Ishikawa (cell line): ENCODE data around the gene PTPN21.

ENCODE experiments used
- CEBPB ChIP-seq: IDR thresholded peaks from 2 replicates; pipeline ENCODE4 v1.6.1; 2012
- CREB1 ChIP-seq: IDR thresholded peaks from 2 replicates; pipeline ENCODE4 v1.6.1; 2012; ENCODE audit warnings: low read depth
- EP300 ChIP-seq: IDR thresholded peaks from 2 replicates; pipeline ENCODE4 v1.6.1; 2012; ENCODE audit warnings: borderline replicate concordance
- FOXM1 ChIP-seq: IDR thresholded peaks from 2 replicates; pipeline ENCODE4 v1.6.1; 2012; ENCODE audit warnings: low read depth, borderline replicate concordance
- NFIC ChIP-seq: IDR thresholded peaks from 2 replicates; pipeline ENCODE4 v1.6.1; 2012
- TAF1 ChIP-seq: IDR thresholded peaks from 2 replicates; pipeline ENCODE4 v1.6.1; 2012; ENCODE audit warnings: low read depth, mild to moderate bottlenecking
- USF1 ChIP-seq: IDR thresholded peaks from 2 replicates; pipeline ENCODE4 v1.6.1; 2012
- TF ChIP-seq, protein P1 (sequence below): IDR thresholded peaks from 2 replicates; pipeline ENCODE4 v1.6.1; 2012; ENCODE audit warnings: low read depth, mild to moderate bottlenecking
- TF ChIP-seq, protein P2 (sequence below): IDR thresholded peaks from 2 replicates; pipeline ENCODE4 v1.6.1; 2012

DNA sequence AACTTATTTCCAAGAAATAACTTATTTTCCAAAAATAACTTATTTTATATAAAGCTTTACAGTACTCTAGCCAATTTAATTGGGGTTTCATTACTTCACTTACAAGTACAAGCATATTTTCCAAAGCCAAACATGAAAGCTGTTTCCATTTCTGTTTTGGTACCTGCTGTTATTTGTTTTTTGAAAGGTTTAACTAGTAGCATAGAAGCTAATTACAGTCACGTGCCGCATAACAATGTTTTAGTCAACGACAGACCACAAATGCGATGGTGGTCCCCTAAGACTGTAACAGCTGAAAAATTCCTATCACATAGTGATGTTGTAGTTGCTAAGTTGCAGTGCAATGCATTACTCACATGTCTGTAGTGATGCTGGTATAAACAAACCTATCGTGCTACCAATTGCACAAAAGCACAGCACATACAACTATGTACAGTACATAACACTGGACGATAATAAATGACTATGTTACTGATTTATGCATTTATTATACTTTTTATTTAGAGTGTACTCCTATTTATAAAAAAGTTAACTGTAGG is 21.7 kb downstream of the PTPN21 start:
- TF ChIP-seq TAF1 (no peak), CEBPB (no peak), NFIC (no peak), CREB1 (no peak), EP300 (no peak), FOXM1 (no peak), USF1 (no peak)
- TF ChIP-seq, protein P1, sequence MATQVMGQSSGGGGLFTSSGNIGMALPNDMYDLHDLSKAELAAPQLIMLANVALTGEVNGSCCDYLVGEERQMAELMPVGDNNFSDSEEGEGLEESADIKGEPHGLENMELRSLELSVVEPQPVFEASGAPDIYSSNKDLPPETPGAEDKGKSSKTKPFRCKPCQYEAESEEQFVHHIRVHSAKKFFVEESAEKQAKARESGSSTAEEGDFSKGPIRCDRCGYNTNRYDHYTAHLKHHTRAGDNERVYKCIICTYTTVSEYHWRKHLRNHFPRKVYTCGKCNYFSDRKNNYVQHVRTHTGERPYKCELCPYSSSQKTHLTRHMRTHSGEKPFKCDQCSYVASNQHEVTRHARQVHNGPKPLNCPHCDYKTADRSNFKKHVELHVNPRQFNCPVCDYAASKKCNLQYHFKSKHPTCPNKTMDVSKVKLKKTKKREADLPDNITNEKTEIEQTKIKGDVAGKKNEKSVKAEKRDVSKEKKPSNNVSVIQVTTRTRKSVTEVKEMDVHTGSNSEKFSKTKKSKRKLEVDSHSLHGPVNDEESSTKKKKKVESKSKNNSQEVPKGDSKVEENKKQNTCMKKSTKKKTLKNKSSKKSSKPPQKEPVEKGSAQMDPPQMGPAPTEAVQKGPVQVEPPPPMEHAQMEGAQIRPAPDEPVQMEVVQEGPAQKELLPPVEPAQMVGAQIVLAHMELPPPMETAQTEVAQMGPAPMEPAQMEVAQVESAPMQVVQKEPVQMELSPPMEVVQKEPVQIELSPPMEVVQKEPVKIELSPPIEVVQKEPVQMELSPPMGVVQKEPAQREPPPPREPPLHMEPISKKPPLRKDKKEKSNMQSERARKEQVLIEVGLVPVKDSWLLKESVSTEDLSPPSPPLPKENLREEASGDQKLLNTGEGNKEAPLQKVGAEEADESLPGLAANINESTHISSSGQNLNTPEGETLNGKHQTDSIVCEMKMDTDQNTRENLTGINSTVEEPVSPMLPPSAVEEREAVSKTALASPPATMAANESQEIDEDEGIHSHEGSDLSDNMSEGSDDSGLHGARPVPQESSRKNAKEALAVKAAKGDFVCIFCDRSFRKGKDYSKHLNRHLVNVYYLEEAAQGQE: no peak
- TF ChIP-seq, protein P2, sequence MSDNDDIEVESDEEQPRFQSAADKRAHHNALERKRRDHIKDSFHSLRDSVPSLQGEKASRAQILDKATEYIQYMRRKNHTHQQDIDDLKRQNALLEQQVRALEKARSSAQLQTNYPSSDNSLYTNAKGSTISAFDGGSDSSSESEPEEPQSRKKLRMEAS: no peak
